AG10803 (cell line): ENCODE measurements around the gene NANOS3.
A peak's percentile ranks its signal among the peaks of the same experiment; 100 is the strongest.
"Not testable (repeated sequence)": the region's sequence is repeated elsewhere in the genome, so short reads cannot be mapped to it uniquely, and the experiment has no call there.

Experiments used
- DNase-seq: peaks from one replicate; pipeline ENCODE4 v3.0.0; 2010; ENCODE audit warnings: low read depth
- H3K4me3 ChIP-seq: 2 replicates; pipeline ENCODE4 v1.5.1; 2011; ENCODE audit warnings: mild to moderate bottlenecking, low read length, control low read depth
- TF ChIP-seq, protein P1 (sequence below): conservative IDR thresholded peaks from 2 replicates; pipeline ENCODE4 v1.5.1; 2011; ENCODE audit warnings: mild to moderate bottlenecking, low read length, control low read depth, inconsistent platforms

The NANOS3 gene

DNA sequence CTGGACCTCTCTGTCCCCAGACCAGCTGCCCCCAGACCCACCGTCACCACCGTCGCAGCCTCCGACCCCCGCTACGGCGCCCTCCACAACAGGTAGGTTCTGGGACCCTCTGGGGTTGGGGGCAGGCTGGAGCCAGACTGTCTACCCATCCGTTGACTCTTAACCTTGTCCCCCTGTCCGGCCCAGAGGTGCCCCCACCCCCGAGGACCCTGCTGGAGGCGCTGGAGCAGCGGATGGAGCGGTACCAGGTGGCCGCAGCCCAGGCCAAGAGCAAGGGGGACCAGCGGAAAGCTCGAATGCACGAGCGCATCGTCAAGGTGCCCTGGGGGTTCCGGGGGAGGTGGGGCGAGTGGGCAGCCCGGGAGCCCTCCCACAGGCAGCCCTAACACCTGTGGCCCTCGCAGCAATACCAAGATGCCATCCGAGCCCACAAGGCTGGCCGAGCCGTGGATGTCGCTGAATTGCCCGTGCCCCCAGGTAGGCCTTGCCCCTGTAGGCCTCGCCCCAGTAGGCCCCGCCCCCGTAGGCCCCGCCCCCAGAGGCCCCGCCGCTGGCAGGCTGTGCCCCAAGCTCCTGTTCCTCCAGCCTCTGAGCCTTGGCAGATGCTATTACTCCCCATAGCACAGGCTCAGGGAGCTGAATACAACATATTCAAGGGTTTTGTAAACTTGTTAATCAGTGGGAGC is 41.9 kb downstream of the NANOS3 start:
- TF ChIP-seq, protein P1, sequence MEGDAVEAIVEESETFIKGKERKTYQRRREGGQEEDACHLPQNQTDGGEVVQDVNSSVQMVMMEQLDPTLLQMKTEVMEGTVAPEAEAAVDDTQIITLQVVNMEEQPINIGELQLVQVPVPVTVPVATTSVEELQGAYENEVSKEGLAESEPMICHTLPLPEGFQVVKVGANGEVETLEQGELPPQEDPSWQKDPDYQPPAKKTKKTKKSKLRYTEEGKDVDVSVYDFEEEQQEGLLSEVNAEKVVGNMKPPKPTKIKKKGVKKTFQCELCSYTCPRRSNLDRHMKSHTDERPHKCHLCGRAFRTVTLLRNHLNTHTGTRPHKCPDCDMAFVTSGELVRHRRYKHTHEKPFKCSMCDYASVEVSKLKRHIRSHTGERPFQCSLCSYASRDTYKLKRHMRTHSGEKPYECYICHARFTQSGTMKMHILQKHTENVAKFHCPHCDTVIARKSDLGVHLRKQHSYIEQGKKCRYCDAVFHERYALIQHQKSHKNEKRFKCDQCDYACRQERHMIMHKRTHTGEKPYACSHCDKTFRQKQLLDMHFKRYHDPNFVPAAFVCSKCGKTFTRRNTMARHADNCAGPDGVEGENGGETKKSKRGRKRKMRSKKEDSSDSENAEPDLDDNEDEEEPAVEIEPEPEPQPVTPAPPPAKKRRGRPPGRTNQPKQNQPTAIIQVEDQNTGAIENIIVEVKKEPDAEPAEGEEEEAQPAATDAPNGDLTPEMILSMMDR = no peak
- no peak overlapping the region for H3K4me3 ChIP-seq
- no peak for DNase-seq

DNA sequence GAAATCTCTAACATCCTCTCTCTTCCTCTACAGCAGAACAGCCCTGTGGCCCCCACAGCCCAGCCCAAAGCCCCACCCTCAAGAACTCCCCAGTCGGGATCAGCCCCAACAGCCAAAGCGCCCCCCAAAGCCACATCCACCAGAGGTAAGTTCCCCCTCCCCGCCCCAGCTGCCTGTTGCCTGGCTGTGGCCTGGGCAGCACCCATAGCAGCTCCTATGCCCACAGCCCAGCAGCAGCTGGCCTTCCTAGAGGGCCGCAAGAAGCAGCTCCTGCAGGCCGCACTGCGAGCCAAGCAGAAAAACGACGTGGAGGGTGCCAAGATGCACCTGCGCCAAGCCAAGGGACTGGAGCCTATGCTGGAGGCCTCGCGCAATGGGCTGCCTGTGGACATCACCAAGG is 43.6 kb downstream of the NANOS3 start:
- DNase-seq = no peak
- TF ChIP-seq, protein P1 = no peak
- no peak overlapping the region for H3K4me3 ChIP-seq

DNA sequence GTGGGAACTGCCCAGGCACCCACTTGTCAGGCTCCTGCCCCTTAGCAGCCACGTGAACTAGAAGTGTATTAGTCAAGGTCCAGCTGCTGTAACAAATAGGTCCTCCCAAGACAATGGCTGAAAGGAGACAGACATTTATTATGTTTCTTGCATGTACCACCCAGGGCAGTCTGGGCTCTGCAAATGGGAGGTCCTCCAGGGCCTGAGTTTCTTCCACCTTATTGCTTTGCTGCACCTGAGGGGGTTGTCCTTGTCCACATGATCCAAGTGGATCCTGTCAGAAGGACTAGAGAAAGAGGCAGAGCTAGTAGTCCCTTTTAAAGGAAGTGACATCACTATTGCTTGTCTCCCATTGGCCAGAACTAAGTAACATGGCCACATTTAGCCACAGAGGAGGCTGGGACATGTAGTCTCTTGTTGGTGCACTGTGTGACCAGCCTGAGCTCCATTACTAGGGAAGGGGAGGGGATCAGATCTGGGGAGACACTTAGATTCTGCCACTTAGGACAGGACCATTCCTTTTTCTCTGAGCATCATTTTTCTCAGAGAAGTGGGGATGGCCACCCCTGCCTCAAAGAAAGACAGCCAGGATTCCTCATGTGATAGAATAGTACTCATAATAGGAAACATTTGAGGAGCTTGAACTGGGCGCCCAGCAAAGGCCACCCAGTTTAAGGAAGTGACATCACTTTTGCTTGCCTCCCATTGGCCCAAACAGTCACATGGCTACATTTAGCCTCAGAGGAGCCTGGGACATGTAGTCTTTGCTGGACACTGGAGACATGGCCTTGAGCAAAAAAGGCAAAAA is 44.2 kb downstream of the NANOS3 start:
- TF ChIP-seq, protein P1 = no peak
- no peak overlapping the region for H3K4me3 ChIP-seq
- DNase-seq = peak; percentile 57

GRCh38 chr19:13922118-13922517 is 45.2 kb downstream of the NANOS3 start:
- not testable (repeated sequence) for DNase-seq, H3K4me3 ChIP-seq

- no peak for DNase-seq
- TF ChIP-seq, protein P1 = no peak
- H3K4me3 ChIP-seq = no peak overlapping the region
Measured at GRCh38 chr19:13923194-13923987, 46.5 kb downstream of the NANOS3 start.

GRCh38 chr19:13926010-13926409 is 49.1 kb downstream of the NANOS3 start:
- no peak for DNase-seq
- TF ChIP-seq, protein P1 = no peak
- no peak overlapping the region for H3K4me3 ChIP-seq

DNA sequence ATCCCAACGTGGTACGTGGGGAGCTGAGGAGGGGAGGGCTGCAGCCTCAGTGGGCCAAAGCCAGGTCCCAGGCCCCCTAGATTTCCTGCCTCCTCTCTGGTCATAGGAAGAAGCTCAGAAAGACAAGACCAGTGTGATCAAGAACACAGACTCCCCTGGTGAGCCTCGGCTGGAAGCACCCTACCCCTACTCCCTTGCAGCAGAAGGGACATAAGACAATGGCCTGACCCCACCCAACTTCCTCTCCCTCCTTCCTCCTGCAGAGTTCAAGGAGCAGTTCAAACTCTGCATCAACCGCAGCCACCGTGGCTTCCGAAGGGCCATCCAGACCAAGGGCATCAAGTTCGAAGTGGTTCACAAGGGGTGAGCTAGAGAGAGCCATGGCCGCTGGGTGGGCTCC is 49.8 kb downstream of the NANOS3 start:
- H3K4me3 ChIP-seq = no peak overlapping the region
- TF ChIP-seq, protein P1 = no peak
- DNase-seq = no peak
